Raji (cell line): ENCODE measurements around the gene MROH2B.

Experiments
- POLR2A ChIP-seq: IDR thresholded peaks from 2 replicates; pipeline ENCODE4 v1.6.1; 2011; ENCODE audit warnings: low read depth, low read length, control low read depth; ENCODE audit not compliant: insufficient read depth

Gene MROH2B

GRCh38 chr5:40957048-40957447 lies 114.1 kb downstream of the MROH2B start:
- no peak for TF ChIP-seq POLR2A

DNA sequence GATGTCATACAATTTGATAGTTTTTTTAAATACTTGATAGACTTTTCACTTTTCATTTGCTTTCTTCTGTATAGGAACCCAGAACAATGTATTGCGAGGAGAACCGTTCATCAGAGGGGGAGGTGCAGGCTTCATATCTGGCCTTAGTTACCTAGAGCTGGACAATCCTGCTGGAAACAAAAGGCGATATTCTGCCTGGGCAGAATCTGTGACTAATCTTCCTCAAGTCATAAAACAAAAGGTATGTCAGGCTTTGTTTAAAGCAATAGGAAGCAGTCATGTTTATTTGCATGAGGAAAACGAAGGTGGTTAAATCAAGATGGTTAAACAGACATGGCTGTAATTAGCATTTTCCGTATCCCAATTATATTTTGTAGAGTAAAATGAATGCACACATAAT lies 115.8 kb downstream of the MROH2B start:
- no peak for TF ChIP-seq POLR2A
